IPS DF 19.7 (cell line): ENCODE data around the gene CACNB2.
"Not testable (repeated sequence)": the region's sequence is repeated elsewhere in the genome, so short reads cannot be mapped to it uniquely, and the experiment has no call there.

Experiments
- DNase-seq: peaks from one replicate; pipeline ENCODE4 v3.0.0-alpha.2; 2013; ENCODE audit warnings: low read depth, low spot score

CACNB2 gene

GRCh38 chr10:18400201-18400905 is 260.1 kb downstream of the CACNB2 start:
- no peak for DNase-seq

- no peak for DNase-seq
Observed at GRCh38 chr10:18400906-18401245, 260.7 kb downstream of the CACNB2 start.

- DNase-seq, result no peak
Observed at GRCh38 chr10:18401416-18402195, 261.4 kb downstream of the CACNB2 start.

GRCh38 chr10:18402853-18403252 is 262.6 kb downstream of the CACNB2 start:
- DNase-seq, result no peak

DNA sequence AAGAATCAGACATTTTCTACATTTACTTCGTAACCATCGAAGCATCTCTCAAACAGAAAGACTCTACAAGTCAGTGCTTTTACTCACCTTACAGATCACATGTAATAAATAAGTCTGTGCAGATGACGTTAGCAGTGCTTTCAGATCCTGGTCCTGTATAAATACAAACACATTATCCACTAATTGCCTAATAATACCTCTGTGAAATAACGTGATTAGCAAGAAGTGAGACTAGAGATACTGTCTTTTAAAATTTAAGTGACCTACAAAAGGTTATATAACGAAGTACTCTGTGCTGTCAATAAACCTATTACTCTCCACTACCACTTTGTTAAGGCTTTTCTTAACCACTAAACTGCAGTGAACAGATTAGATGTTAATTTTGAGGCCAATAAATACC is 264.3 kb downstream of the CACNB2 start:
- no peak for DNase-seq

GRCh38 chr10:18406136-18406535 is 265.9 kb downstream of the CACNB2 start:
- DNase-seq, result no peak

DNA sequence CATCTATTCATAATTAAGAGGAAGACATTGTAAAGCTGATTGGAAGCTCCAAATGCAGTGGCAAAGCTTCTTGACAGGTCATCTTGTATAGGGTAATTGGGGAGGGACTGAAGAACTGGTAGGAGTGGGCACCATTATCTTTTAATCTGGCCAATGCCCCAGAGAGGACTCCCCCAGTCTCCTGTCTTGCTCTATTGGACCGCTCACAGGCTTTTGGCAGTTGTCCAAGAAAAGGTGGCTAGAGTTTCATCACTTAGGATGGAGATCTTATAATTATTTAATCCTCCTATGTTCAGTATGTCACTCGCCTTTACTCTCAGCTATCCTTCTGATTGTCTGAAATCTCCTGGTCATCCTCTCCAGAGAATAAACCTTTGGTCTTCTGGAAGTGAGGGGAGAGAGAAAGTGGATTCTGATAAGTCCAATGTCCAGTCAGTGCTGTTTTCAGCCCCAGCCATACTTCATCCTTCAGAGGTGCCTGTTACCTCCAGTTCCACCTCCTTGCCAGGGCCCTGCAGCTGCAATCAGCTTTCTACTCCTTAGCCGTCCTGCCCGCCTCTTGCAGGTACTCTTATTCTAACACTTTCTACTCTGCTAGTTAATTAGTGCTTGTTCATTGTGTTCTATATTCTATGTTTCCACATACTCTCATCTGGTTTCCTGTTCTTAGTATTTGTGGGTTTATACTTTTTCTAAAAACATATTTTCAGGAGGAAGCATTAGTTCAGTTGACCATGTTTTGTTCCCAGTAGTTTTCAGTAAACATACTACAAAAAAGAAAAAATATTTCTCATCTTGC is 269.6 kb downstream of the CACNB2 start:
- no peak for DNase-seq

GRCh38 chr10:18414061-18414460 is 273.8 kb downstream of the CACNB2 start:
- DNase-seq, result no peak

GRCh38 chr10:18417950-18418527 is 277.8 kb downstream of the CACNB2 start:
- no peak for DNase-seq

DNA sequence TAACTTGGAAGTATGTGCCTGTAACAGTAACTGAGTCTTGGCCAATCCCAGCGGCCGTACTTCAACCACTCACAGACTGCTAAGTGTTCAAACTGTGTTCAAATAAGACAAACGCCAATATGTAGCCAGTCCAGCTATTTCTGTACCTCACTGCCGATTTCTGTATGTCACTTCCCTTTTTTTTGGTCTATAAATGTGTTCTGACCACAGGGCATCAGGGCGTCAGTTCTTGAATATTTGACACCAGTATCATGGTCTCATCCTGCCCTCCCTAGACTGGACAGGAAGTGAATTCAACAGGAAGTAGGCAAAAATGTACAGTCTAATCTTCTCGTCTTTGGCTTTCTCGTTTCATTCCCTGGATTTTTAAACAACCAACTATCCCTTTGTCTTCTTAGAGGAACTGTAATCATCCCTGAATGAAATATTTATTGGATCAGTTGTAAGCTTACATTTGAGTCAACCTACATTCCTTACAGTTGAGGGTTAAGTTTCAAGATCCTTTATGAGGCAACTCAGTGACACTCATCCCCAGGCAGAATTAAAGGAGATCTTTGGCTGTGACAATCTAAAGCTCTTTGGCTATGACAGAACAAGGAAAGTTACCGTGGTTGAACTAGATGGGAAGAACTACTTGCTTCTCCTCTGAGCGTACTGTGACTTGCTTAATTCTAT is 278.5 kb downstream of the CACNB2 start:
- no peak for DNase-seq

DNA sequence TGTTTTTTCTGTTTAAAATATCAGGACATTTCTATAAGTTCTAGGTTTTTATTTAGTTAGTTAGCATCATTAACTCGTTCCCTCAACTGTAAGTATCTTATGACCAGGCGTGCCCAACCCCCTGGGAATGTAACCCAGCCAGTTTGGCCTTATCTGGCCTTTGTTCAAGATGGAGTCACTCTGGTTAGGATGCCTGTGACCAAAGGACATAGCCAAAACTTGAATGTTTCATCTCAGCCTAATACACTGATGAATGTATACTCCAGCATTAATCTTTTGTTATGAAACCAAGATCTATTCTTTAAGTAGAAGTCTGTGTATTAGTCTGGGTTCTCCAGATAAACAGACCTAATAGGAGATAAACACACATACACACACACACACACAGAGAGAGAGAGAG is 279.7 kb downstream of the CACNB2 start:
- DNase-seq, result no peak

DNA sequence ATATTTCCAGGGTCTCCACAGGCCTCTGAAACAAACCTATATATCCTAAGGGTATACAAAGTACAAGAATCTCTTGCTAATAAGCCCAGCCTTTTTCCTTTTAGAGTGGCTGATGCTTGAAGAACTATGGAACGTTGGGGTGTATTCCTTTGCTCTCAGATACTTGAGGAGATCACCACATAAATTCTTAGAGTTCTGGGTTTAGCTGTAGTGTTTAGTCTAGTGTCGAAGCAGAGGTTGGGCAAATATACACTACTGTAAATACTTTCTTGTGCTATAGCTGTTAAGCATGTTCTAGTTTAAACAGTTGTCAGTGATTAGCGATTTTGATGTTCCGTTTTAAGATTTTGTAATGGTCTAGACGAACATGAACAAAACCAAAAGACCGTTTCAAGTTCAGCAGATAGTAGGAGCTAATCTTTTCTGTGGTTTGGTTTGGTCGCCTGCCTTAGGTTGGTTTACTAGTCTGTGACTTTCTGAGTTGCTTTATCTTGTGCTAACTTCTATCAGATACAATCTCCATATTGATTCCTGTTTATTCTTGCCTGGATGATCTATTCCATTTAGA is 281.6 kb downstream of the CACNB2 start:
- DNase-seq, result no peak

DNA sequence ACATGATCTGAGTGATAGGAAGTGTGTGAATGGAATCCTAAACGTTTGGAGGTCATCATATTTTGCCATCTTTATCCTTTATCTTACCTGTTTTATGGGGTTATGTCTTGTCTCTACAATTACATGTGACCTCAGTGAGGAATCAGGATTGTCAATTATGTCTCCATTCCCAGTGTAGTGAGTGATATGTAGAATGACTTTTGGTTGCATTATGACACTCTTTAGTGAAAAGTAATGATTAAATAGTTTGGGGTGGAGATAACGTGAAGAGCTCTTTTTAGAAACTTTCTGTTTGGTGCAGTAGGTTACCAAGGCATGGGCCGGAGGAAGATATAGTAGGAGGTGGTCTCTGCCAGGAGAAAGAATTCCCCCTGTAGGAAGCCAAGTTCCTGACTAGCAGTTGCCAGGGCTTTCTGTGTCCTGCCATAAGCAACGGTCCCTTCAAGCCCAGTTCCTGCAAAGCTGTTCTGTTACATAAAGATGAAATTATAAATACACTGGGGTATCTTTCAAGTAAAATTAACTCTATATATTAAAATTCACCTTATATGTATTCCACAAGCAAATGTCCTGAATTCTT is 282.9 kb downstream of the CACNB2 start:
- no peak for DNase-seq

DNA sequence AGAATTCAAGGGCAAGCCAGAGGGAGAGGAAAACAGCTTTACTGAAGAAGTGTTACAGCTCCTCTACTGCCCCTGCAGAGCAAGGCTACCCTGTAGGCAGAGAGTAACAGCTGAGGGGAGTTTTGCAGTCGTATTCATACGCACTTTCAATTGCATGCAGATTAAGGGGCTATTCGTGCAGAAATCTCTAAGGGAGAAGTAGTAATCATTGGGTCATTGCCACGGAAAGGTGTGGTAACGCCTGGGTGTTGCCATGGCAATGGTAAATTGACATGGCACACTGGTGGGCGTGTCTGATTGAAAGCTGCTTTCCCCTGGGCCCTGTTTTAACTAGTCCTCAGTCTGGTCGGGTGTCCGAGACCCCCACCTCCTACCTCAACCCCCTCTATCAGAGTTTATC is 284.0 kb downstream of the CACNB2 start:
- no peak for DNase-seq

DNA sequence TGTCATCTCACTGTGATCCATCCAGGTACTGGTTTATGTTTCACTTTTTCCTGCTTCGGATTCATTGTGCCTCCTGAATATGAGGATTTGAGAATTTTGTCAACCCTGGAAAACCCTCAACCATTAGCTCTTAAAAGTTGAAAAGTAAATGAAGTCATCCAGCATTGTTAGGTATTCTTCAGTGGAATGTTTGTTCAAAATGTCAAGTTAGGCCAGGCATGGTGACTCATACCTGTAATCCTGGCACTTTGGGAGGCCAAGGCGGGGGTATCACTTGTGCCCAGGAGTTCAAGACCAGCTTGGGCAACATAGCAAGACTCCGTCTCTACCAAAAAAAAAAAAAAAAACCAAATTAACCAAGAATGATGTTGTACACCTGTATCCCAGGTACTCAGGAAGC is 289.1 kb downstream of the CACNB2 start:
- no peak for DNase-seq

DNA sequence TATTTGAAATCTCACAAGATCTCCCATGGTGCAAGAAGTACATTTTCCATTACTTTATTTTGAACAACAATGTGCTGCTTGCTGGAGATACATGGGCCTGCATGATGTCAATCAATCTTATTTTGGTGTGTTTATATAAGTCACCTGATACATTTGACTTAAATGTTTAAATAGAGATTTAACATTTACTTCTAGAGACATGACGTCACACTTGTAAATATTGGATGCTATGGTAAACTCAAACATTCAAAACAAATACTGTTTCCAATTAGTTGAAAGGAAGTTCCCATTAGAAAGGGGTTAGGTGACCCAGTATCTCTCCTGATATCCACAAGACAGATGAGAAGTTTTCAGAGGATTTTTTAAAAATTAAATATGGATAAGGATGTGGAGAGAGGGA is 296.7 kb downstream of the CACNB2 start:
- no peak for DNase-seq

- no peak for DNase-seq
Observed at GRCh38 chr10:18437486-18437885, 297.3 kb downstream of the CACNB2 start.

DNA sequence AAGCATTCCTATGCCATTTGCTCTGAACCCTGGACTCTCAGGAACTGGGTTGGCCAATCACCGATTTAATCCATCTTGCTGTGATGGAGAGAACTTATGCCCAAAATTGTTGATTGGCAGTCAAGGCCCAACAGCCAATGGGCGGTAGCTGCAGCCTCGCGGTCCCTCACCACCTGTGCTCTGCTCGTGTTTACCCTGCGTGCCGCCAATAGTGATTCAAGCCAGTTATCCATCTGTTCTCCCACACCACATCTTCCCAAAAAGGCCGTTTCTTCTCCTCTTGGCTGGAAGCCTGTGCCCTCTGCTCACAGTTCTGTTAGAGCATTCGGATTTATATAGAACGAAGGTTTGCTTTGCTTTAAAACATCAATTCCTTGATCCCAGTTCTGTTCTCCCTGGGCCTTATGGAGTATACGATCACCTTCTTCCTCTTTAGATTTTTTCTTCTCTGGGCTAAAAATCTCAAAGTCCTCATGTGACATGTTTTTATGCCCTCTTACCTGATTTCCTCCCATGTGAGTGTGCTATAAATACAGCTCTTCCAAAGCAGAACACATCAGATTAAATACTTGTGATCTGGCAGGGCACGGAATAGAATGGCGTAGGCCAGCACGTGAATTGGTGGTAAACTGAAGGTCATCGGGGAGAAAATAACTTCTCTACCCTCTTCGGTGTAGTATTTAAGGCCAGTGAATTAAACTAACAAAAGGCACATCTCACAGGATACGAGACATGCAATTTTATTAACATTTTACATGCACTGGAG is 298.3 kb downstream of the CACNB2 start:
- no peak for DNase-seq

- DNase-seq, result no peak
Observed at GRCh38 chr10:18439601-18440000, 299.4 kb downstream of the CACNB2 start.

DNA sequence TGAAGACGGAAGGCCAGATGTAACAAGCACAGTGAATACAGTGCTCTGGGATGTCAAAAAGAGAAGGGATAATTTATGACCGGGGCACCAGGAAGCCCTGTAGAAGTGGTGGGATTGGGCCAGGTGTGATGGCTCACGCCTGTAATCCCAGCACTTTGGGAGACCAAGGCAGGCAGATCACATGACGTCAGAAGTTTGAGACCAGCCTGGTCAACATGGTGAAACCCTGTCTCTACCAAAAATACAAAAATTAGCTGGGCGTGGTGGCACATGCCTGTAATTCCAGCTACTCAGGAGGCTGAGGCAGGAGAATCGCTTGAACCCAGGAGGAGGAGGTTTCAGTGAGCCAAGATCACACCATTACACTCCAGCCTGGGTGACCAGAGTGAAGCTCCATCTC is 305.4 kb downstream of the CACNB2 start:
- not testable (repeated sequence) for DNase-seq
